ENCODE results near the gene CHST1. TPM values are rescaled to one million over a fixed set of nuclear protein-coding genes. Genes with fewer than 3 reads are reported as not detected.

Gene CHST1
- total RNA-seq, 1 experiment from 2014 or later: not detected

GRCh38 chr11:45643598-45644260 lies 21.7 kb downstream of the CHST1 start:
- no TSS peak for BruUV-seq (replicated peaks)
- Histone ChIP-seq H3K4me3 (ENCODE audit: low read depth, low read length) (no peak overlapping the region), H3K36me3 (ENCODE audit: control insufficient read depth, insufficient read depth, low read length) (no peaks in the 10 kb centered on the region), H3K27me3 (replicated peaks; ENCODE audit: control insufficient read depth, insufficient read depth, low read length) (no peaks in the 10 kb centered on the region), H3K4me1 (no peaks in the 10 kb centered on the region), H3K9me3 (peaks cover 2% of the 10 kb centered on the region)
- H3K36me3 Mint-ChIP-seq (ENCODE audit: insufficient read depth, unreplicated experiment): no peaks in the 10 kb centered on the region
- intact Hi-C loops (cut with micrococcal nuclease; ENCODE audit: unreplicated experiment): no loop called here
- H3K27me3 Mint-ChIP-seq (ENCODE audit: insufficient read depth, unreplicated experiment): peaks cover 19% of the 10 kb centered on the region
- peaks cover 5% of the 10 kb centered on the region for H3K9me3 Mint-ChIP-seq (ENCODE audit: unreplicated experiment)
- ChIA-PET CTCF (no interaction called here), POLR2A (no interaction called here)
- DNase-seq: no peak
- no peak overlapping the region for H3K27ac Mint-ChIP-seq (ENCODE audit: unreplicated experiment)
- H3K4me3 Mint-ChIP-seq (ENCODE audit: unreplicated experiment): no peak overlapping the region
- no peak for TF ChIP-seq CTCF (IDR thresholded peaks at IDR 0.05; ENCODE audit: insufficient read depth in 1 of 2, low read depth in 1 of 2, low read length in 1 of 2, severe bottlenecking in 1 of 2, unreplicated experiment in 1 of 2)
- no peaks in the 10 kb centered on the region for H3K4me1 Mint-ChIP-seq (ENCODE audit: low read depth, unreplicated experiment)

- H3K36me3 Mint-ChIP-seq (ENCODE audit: insufficient read depth, unreplicated experiment): no peaks in the 10 kb centered on the region
- H3K4me3 Mint-ChIP-seq (ENCODE audit: unreplicated experiment): no peak overlapping the region
- intact Hi-C loops (cut with micrococcal nuclease; ENCODE audit: unreplicated experiment): no loop called here
- Histone ChIP-seq H3K4me1 (no peaks in the 10 kb centered on the region), H3K4me3 (ENCODE audit: low read depth, low read length) (no peak overlapping the region), H3K27me3 (replicated peaks; ENCODE audit: control insufficient read depth, insufficient read depth, low read length) (no peaks in the 10 kb centered on the region), H3K36me3 (ENCODE audit: control insufficient read depth, insufficient read depth, low read length) (no peaks in the 10 kb centered on the region), H3K9me3 (peaks cover 7% of the 10 kb centered on the region)
- ChIA-PET POLR2A (no interaction called here), CTCF (interaction anchor here (1.0 kb wide), 1 partner anchor 13 kb away, joined by 3 read pairs; no protein-coding TSS in a partner anchor)
- DNase-seq: no peak
- H3K27me3 Mint-ChIP-seq (ENCODE audit: insufficient read depth, unreplicated experiment): peaks cover 20% of the 10 kb centered on the region
- BruUV-seq (replicated peaks): no TSS peak
- H3K9me3 Mint-ChIP-seq (ENCODE audit: unreplicated experiment): peaks cover 10% of the 10 kb centered on the region
- TF ChIP-seq CTCF (IDR thresholded peaks at IDR 0.05; ENCODE audit: insufficient read depth in 1 of 2, low read depth in 1 of 2, low read length in 1 of 2, severe bottlenecking in 1 of 2, unreplicated experiment in 1 of 2): no peak
- no peak overlapping the region for H3K27ac Mint-ChIP-seq (ENCODE audit: unreplicated experiment)
- H3K4me1 Mint-ChIP-seq (ENCODE audit: low read depth, unreplicated experiment): no peaks in the 10 kb centered on the region
Observed at GRCh38 chr11:45641961-45642360, 23.5 kb downstream of the CHST1 start.

- no TSS peak for BruUV-seq (replicated peaks)
- ChIA-PET CTCF (no interaction called here), POLR2A (no interaction called here)
- H3K4me1 Mint-ChIP-seq (ENCODE audit: low read depth, unreplicated experiment): no peaks in the 10 kb centered on the region
- no peak overlapping the region for H3K27ac Mint-ChIP-seq (ENCODE audit: unreplicated experiment)
- no peak overlapping the region for H3K4me3 Mint-ChIP-seq (ENCODE audit: unreplicated experiment)
- no peak for DNase-seq
- peaks cover 10% of the 10 kb centered on the region for H3K9me3 Mint-ChIP-seq (ENCODE audit: unreplicated experiment)
- no peak for TF ChIP-seq CTCF (IDR thresholded peaks at IDR 0.05; ENCODE audit: insufficient read depth in 1 of 2, low read depth in 1 of 2, low read length in 1 of 2, severe bottlenecking in 1 of 2, unreplicated experiment in 1 of 2)
- no peaks in the 10 kb centered on the region for H3K36me3 Mint-ChIP-seq (ENCODE audit: insufficient read depth, unreplicated experiment)
- no peak overlapping the region for H3K4me3 ChIP-seq (ENCODE audit: low read depth, low read length)
- peaks cover 11% of the 10 kb centered on the region for H3K27me3 Mint-ChIP-seq (ENCODE audit: insufficient read depth, unreplicated experiment)
- no peaks in the 10 kb centered on the region for H3K4me1 ChIP-seq
- H3K9me3 ChIP-seq: peaks cover 7% of the 10 kb centered on the region
- no peaks in the 10 kb centered on the region; the same call in 1 of the 2 replicates for H3K27me3 ChIP-seq (replicated peaks; ENCODE audit: control insufficient read depth, insufficient read depth, low read length)
- no peaks in the 10 kb centered on the region for H3K36me3 ChIP-seq (ENCODE audit: control insufficient read depth, insufficient read depth, low read length)
- intact Hi-C loops (cut with micrococcal nuclease; ENCODE audit: unreplicated experiment): no loop called here
Observed at GRCh38 chr11:45638051-45638450, 27.4 kb downstream of the CHST1 start.

Measured in Caco-2 (cell line).